Activated CD4-positive, alpha-beta memory T cell treated with anti-CD3 and anti-CD28 coated beads, Interleukin-2, amount 10 ng/mL, durations not matched to agents 7 days and 5 days (primary cell): ENCODE data around the gene NALCN. TPM values are rescaled to one million over a fixed set of nuclear protein-coding genes. Genes with fewer than 3 reads are reported as not detected.

Experiments
- CTCF ChIA-PET: fragments of 350-600 bp; sonication (Branson Sonifier 250); formaldehyde crosslinking; loops from one replicate; lab custom pipeline; 2021; ENCODE audit warnings: antibody characterized with exemption, inconsistent platforms; lab: Charles Lee
- POLR2A ChIA-PET: fragments of 350-600 bp; sonication (Branson Sonifier 250); formaldehyde crosslinking; loops from one replicate; lab custom pipeline; 2021; ENCODE audit warnings: antibody characterized with exemption; lab: Charles Lee
- DNase-seq: peaks from one replicate; pipeline ENCODE4 v3.0.0-alpha.2; 2020
- H3K27ac Mint-ChIP-seq: one replicate; pipeline ENCODE4 v1.8.0; 2021; ENCODE audit warnings: mild to moderate bottlenecking, mixed read lengths
- H3K27me3 Mint-ChIP-seq: one replicate; pipeline ENCODE4 v1.8.0; 2021; ENCODE audit warnings: mixed read lengths
- H3K36me3 Mint-ChIP-seq: one replicate; pipeline ENCODE4 v1.8.0; 2021; ENCODE audit warnings: low read depth, mixed read lengths
- H3K4me1 Mint-ChIP-seq: one replicate; pipeline ENCODE4 v1.8.0; 2021; ENCODE audit warnings: mixed read lengths
- H3K4me3 Mint-ChIP-seq: one replicate; pipeline ENCODE4 v1.8.0; 2021; ENCODE audit warnings: mild to moderate bottlenecking, mixed read lengths
- H3K9me3 Mint-ChIP-seq: one replicate; pipeline ENCODE4 v1.8.0; 2021; ENCODE audit warnings: mixed read lengths
- total RNA-seq, 2 experiments: library from RNA; stranded (reverse); gene quantifications; one replicate each; pipeline ENCODE4 v1.2.3, GENCODE V29; 2021

NALCN gene
- total RNA-seq, 2 experiments from 2014 or later, result not detected

- Mint-ChIP-seq H3K4me1 (no peaks in the 10 kb centered on the region), H3K9me3 (no peaks in the 10 kb centered on the region), H3K36me3 (no peaks in the 10 kb centered on the region), H3K27me3 (peaks cover under 1% of the 10 kb centered on the region), H3K27ac (no peak overlapping the region), H3K4me3 (no peak overlapping the region)
- CTCF ChIA-PET, result no interaction called here
- DNase-seq, result no peak
- POLR2A ChIA-PET, result no interaction called here
These were observed 326.0 kb downstream of the NALCN start for GRCh38 chr13:101090287-101090686.

GRCh38 chr13:101085551-101085950 lies 330.8 kb downstream of the NALCN start:
- no peak overlapping the region for H3K27ac Mint-ChIP-seq
- ChIA-PET CTCF (no interaction called here), POLR2A (no interaction called here)
- peaks cover 1% of the 10 kb centered on the region for H3K27me3 Mint-ChIP-seq
- no peak for DNase-seq
- no peak overlapping the region for H3K4me3 Mint-ChIP-seq
- no peaks in the 10 kb centered on the region for H3K36me3 Mint-ChIP-seq
- no peaks in the 10 kb centered on the region for H3K9me3 Mint-ChIP-seq
- no peaks in the 10 kb centered on the region for H3K4me1 Mint-ChIP-seq

GRCh38 chr13:101082441-101082840 lies 333.9 kb downstream of the NALCN start:
- Mint-ChIP-seq H3K4me3 (no peak overlapping the region), H3K36me3 (no peaks in the 10 kb centered on the region), H3K9me3 (no peaks in the 10 kb centered on the region), H3K27ac (no peak overlapping the region), H3K4me1 (no peaks in the 10 kb centered on the region), H3K27me3 (peaks cover 1% of the 10 kb centered on the region)
- DNase-seq, result no peak
- POLR2A ChIA-PET, result no interaction called here
- CTCF ChIA-PET, result no interaction called here

- no peak for DNase-seq
- ChIA-PET POLR2A (no interaction called here), CTCF (no interaction called here)
- peaks cover 1% of the 10 kb centered on the region for H3K27me3 Mint-ChIP-seq
- no peak overlapping the region for H3K27ac Mint-ChIP-seq
- no peak overlapping the region for H3K4me3 Mint-ChIP-seq
- H3K36me3 Mint-ChIP-seq, result no peaks in the 10 kb centered on the region
- no peaks in the 10 kb centered on the region for H3K4me1 Mint-ChIP-seq
- H3K9me3 Mint-ChIP-seq, result no peaks in the 10 kb centered on the region
These were observed 335.7 kb downstream of the NALCN start for GRCh38 chr13:101080616-101081015.

- no peaks in the 10 kb centered on the region for H3K27me3 Mint-ChIP-seq
- no peaks in the 10 kb centered on the region for H3K4me1 Mint-ChIP-seq
- no peak overlapping the region for H3K4me3 Mint-ChIP-seq
- ChIA-PET POLR2A (no interaction called here), CTCF (interaction anchor here (0.9 kb wide), 1 partner anchor 62 kb away, joined by 3 read pairs; no protein-coding TSS in a partner anchor)
- no peaks in the 10 kb centered on the region for H3K36me3 Mint-ChIP-seq
- no peaks in the 10 kb centered on the region for H3K9me3 Mint-ChIP-seq
- no peak overlapping the region for H3K27ac Mint-ChIP-seq
- DNase-seq, result no peak
These were observed 351.0 kb downstream of the NALCN start for GRCh38 chr13:101065329-101065728.

GRCh38 chr13:101059793-101060192 lies 356.5 kb downstream of the NALCN start:
- DNase-seq, result no peak
- no peak overlapping the region for H3K4me3 Mint-ChIP-seq
- H3K36me3 Mint-ChIP-seq, result no peaks in the 10 kb centered on the region
- ChIA-PET POLR2A (no interaction called here), CTCF (interaction anchor here (0.5 kb wide), 1 partner anchor 486 kb away, joined by 3 read pairs; no protein-coding TSS in a partner anchor)
- H3K27ac Mint-ChIP-seq, result no peak overlapping the region
- H3K27me3 Mint-ChIP-seq, result peaks cover 6% of the 10 kb centered on the region
- no peaks in the 10 kb centered on the region for H3K4me1 Mint-ChIP-seq
- H3K9me3 Mint-ChIP-seq, result no peaks in the 10 kb centered on the region

- Mint-ChIP-seq H3K4me1 (no peaks in the 10 kb centered on the region), H3K9me3 (no peaks in the 10 kb centered on the region), H3K4me3 (no peak overlapping the region), H3K27me3 (peaks cover 6% of the 10 kb centered on the region), H3K27ac (no peak overlapping the region), H3K36me3 (no peaks in the 10 kb centered on the region)
- DNase-seq, result no peak
- CTCF ChIA-PET, result no interaction called here
- POLR2A ChIA-PET, result no interaction called here
These were observed 357.5 kb downstream of the NALCN start for GRCh38 chr13:101058841-101059240.

- Mint-ChIP-seq H3K36me3 (no peaks in the 10 kb centered on the region), H3K9me3 (no peaks in the 10 kb centered on the region), H3K4me1 (no peaks in the 10 kb centered on the region), H3K27me3 (peaks cover 1% of the 10 kb centered on the region), H3K27ac (no peak overlapping the region), H3K4me3 (no peak overlapping the region)
- ChIA-PET POLR2A (no interaction called here), CTCF (no interaction called here)
- no peak for DNase-seq
These were observed 362.8 kb downstream of the NALCN start for GRCh38 chr13:101053301-101054093.

- Mint-ChIP-seq H3K4me3 (no peak overlapping the region), H3K36me3 (no peaks in the 10 kb centered on the region), H3K9me3 (peaks cover 8% of the 10 kb centered on the region), H3K27ac (no peak overlapping the region), H3K27me3 (peaks cover 2% of the 10 kb centered on the region), H3K4me1 (no peaks in the 10 kb centered on the region)
- POLR2A ChIA-PET, result no interaction called here
- no peak for DNase-seq
- CTCF ChIA-PET, result no interaction called here
These were observed 367.0 kb downstream of the NALCN start for GRCh38 chr13:101049166-101049850.

- Mint-ChIP-seq H3K36me3 (no peaks in the 10 kb centered on the region), H3K27ac (no peak overlapping the region), H3K4me1 (no peaks in the 10 kb centered on the region), H3K9me3 (no peaks in the 10 kb centered on the region), H3K4me3 (no peak overlapping the region), H3K27me3 (peaks cover 2% of the 10 kb centered on the region)
- CTCF ChIA-PET, result no interaction called here
- POLR2A ChIA-PET, result no interaction called here
- DNase-seq, result no peak
These were observed 379.8 kb downstream of the NALCN start for GRCh38 chr13:101036546-101036945.

GRCh38 chr13:101035119-101035620 lies 381.1 kb downstream of the NALCN start:
- Mint-ChIP-seq H3K36me3 (no peaks in the 10 kb centered on the region), H3K4me1 (no peaks in the 10 kb centered on the region), H3K27ac (no peak overlapping the region), H3K4me3 (no peak overlapping the region), H3K9me3 (no peaks in the 10 kb centered on the region), H3K27me3 (peaks cover 9% of the 10 kb centered on the region)
- POLR2A ChIA-PET, result no interaction called here
- CTCF ChIA-PET, result no interaction called here
- no peak for DNase-seq

- Mint-ChIP-seq H3K36me3 (no peaks in the 10 kb centered on the region), H3K27ac (no peak overlapping the region), H3K4me1 (no peaks in the 10 kb centered on the region), H3K27me3 (peaks cover 15% of the 10 kb centered on the region), H3K4me3 (no peak overlapping the region), H3K9me3 (no peaks in the 10 kb centered on the region)
- POLR2A ChIA-PET, result no interaction called here
- no peak for DNase-seq
- CTCF ChIA-PET, result no interaction called here
These were observed 389.4 kb downstream of the NALCN start for GRCh38 chr13:101026736-101027398.

- no peak overlapping the region for H3K4me3 Mint-ChIP-seq
- no peaks in the 10 kb centered on the region for H3K9me3 Mint-ChIP-seq
- no peaks in the 10 kb centered on the region for H3K4me1 Mint-ChIP-seq
- H3K27me3 Mint-ChIP-seq, result peaks cover 15% of the 10 kb centered on the region
- no peak overlapping the region for H3K27ac Mint-ChIP-seq
- POLR2A ChIA-PET, result no interaction called here
- CTCF ChIA-PET, result no interaction called here
- no peaks in the 10 kb centered on the region for H3K36me3 Mint-ChIP-seq
- DNase-seq, result no peak
These were observed 390.0 kb downstream of the NALCN start for GRCh38 chr13:101026328-101026727.
